HG03095 (cell line): ENCODE results near the gene R3HDM1.
"Not testable (repeated sequence)": the region's sequence is repeated elsewhere in the genome, so short reads cannot be mapped to it uniquely, and the experiment has no call there.

ENCODE experiments used
- ATAC-seq: cut with Tn5 transposase; IDR thresholded peaks from one replicate; pipeline ENCODE4 v1.9.1; 2021; ENCODE audit warnings: moderate library complexity; ENCODE audit not compliant: unreplicated experiment

The R3HDM1 gene

GRCh38 chr2:135704075-135704474, 172.8 kb downstream of the R3HDM1 start:
- ATAC-seq: not testable (repeated sequence)

GRCh38 chr2:135708159-135708558, 176.9 kb downstream of the R3HDM1 start:
- ATAC-seq: no peak

- ATAC-seq: no peak
Observed at GRCh38 chr2:135709992-135710391, 178.7 kb downstream of the R3HDM1 start.

- not testable (repeated sequence) for ATAC-seq
Observed at GRCh38 chr2:135715086-135715485, 183.8 kb downstream of the R3HDM1 start.

GRCh38 chr2:135728064-135728743, 196.9 kb downstream of the R3HDM1 start:
- ATAC-seq: no peak

- no peak for ATAC-seq
Observed at GRCh38 chr2:135732561-135732960, 201.3 kb downstream of the R3HDM1 start.

- no peak for ATAC-seq
Observed at GRCh38 chr2:135733045-135733444, 201.8 kb downstream of the R3HDM1 start.

- ATAC-seq: no peak
Observed at GRCh38 chr2:135736546-135736945, 205.3 kb downstream of the R3HDM1 start.

- no peak for ATAC-seq
Observed at GRCh38 chr2:135740206-135740605, 208.9 kb downstream of the R3HDM1 start.

- ATAC-seq: no peak
Observed at GRCh38 chr2:135741043-135741394, 209.7 kb downstream of the R3HDM1 start.

- peak; percentile 93 for ATAC-seq
Observed at GRCh38 chr2:135741395-135742324, 210.4 kb downstream of the R3HDM1 start, which contains the start of gene UBXN4. Gene UBXN4, plus strand, starts transcription at chr2:135741855. Its CDS starts 75 bp downstream, at chr2:135741930.

- ATAC-seq: peak; percentile 23
Observed at GRCh38 chr2:135742325-135742757, 211.1 kb downstream of the R3HDM1 start.

GRCh38 chr2:135743860-135744259, 212.6 kb downstream of the R3HDM1 start:
- no peak for ATAC-seq

- no peak for ATAC-seq
Observed at GRCh38 chr2:135744760-135745314, 213.6 kb downstream of the R3HDM1 start.

GRCh38 chr2:135745545-135745944, 214.3 kb downstream of the R3HDM1 start:
- no peak for ATAC-seq

GRCh38 chr2:135755573-135755972, 224.3 kb downstream of the R3HDM1 start:
- no peak for ATAC-seq

GRCh38 chr2:135756692-135757091, 225.4 kb downstream of the R3HDM1 start:
- no peak for ATAC-seq

GRCh38 chr2:135762022-135762421, 230.7 kb downstream of the R3HDM1 start:
- ATAC-seq: no peak

- no peak for ATAC-seq
Observed at GRCh38 chr2:135762530-135762929, 231.2 kb downstream of the R3HDM1 start.

GRCh38 chr2:135768863-135769262, 237.6 kb downstream of the R3HDM1 start:
- no peak for ATAC-seq

- ATAC-seq: no peak
Observed at GRCh38 chr2:135773319-135773718, 242.0 kb downstream of the R3HDM1 start.

- ATAC-seq: no peak
Observed at GRCh38 chr2:135773917-135774316, 242.6 kb downstream of the R3HDM1 start.
